GM18502 (cell line): ENCODE measurements around the gene VEPH1.

Experiments
- ATAC-seq: cut with Tn5 transposase; IDR thresholded peaks from one replicate; pipeline ENCODE4 v1.9.1; 2021; ENCODE audit warnings: mild to moderate bottlenecking; ENCODE audit not compliant: unreplicated experiment, poor library complexity

Gene VEPH1

DNA sequence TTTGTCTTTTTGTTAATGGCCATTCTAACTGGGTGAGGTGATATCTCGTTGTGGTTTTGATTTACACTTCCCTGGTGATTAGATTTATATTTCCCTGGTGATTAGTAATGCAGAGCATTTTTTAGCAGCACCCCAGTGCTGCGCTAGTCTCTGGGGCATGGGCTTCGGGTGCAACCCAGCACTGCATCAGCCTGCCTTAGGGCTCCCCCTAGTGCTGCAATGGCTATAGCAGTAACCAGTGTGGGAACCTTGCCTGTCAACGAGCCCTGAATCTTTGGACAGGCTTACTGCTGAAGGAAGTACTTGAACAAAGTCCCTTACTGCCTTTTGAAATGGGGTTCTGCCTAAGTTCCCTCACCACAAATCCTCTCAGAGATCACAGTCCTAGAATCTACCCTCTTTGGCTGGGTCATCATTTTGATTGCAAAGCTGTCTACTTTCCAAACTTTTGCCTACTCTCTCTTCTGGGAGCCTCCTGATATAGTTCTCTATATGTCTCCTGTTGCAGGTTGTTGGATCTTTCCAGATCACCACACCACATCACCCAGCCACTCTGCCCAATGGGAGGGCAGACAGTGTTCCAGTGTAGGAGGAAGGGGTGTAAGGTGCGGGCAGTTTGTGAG lies 264.0 kb downstream of the VEPH1 start:
- ATAC-seq = peak; percentile 100

DNA sequence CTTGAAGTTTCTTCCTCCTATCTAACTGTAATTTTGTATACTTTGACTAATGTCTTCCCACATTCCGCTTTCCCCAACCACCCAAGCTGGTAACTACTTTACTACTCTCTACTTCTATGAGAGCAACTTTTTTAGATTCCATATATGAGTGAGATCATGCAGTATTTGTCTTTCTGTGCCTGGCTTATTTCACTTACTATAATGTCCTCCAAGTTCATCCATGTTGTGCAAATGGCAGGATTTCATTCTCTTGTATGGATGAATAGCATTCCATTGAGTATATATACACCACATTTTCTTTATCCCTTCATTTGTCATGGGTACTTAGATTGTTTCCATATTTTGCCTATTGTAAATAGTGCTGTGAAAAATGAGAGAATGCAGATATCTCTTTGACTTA lies 264.8 kb downstream of the VEPH1 start:
- ATAC-seq = no peak

DNA sequence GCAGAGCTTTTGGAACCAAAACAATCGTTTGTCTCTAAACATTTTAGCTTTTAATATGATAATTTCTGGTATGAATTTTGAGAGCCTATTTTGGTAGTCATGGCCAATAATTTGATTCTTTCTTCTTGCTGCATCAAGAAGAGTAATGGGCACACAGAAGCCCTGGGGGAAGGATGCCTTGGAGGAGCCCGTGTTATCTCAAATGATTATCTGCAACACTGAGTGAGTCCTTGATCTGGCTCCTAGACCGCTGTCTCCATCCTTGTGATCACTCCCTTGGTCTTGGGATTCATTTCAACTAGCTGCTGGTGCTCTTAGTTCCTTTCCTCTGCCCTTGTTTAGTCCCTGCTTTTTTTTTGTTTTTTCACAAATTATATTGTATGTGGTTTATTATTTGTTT lies 265.3 kb downstream of the VEPH1 start:
- ATAC-seq = no peak

DNA sequence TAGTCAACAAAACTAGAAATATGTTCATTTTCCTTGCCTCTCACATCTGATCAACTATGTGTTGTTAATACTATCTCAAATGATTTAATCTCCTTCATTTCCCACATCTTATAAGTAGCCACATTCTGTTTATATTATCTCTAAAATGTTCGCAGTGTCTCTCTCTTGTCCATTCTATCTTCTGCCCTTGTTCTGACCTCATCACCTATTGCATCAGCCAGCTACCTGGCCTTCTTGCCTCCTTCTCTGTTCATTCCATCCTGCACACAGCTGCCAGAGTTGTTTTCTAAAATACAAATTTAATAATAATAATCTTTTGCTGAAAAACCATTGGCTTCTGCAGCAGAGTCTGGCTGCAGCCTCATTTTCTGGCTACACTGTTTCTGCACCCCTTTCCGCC lies 267.9 kb downstream of the VEPH1 start:
- no peak for ATAC-seq

DNA sequence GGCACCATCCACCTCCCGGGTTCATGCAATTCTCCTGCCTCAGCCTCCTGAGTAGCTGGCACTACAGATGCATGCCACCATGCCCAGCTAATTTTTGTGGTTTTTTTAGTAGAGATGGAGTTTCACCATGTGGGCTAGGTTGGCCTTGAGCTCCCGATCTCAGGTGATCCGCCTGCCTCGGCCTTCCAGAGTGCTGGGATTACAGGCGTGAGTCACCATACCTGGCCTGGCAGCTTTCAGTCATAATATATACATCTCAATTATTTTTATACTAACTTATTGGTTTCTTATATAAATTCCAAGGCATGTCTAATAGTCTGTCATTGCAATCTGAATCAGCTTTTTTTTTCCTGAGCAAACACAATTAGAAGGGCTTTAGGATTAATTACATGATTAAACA lies 269.3 kb downstream of the VEPH1 start:
- no peak for ATAC-seq

DNA sequence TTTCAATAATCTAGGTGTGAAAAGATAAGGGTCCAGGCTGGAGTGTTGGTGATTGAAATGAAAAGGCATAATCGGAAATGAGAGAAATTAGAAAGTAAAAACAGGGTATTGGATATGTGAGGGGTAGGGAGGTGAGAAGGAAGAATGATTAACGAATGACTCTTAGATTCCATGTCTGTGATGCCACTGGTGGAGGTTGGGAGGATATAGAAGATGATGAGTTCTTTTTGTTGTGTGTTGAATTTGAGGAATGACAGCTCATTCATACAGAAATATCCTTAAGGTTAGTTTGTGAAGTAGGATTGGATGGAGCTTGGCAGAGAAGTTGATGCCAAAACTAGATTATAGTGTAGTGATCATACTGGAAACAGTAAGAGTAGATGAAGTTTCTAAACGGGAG lies 271.1 kb downstream of the VEPH1 start:
- ATAC-seq = no peak

DNA sequence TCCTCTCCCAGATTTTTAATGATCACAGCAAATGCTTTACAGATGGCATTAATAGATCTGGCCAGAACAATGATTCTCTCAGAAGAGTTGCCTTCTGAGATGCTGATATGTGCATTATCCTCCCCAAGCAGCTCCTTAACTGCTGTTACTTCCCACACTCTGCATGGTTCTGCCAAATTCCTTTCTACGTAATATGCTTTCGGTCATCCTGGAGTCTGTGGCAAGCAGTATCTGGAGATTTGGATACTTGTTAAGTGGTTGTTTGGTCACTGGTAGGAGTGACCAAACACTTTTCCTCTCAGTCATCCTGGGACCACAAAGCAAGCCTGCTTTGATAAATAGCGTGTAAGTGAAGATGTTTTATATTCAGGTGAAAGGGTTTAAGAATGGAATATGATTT lies 272.1 kb downstream of the VEPH1 start:
- ATAC-seq = no peak

DNA sequence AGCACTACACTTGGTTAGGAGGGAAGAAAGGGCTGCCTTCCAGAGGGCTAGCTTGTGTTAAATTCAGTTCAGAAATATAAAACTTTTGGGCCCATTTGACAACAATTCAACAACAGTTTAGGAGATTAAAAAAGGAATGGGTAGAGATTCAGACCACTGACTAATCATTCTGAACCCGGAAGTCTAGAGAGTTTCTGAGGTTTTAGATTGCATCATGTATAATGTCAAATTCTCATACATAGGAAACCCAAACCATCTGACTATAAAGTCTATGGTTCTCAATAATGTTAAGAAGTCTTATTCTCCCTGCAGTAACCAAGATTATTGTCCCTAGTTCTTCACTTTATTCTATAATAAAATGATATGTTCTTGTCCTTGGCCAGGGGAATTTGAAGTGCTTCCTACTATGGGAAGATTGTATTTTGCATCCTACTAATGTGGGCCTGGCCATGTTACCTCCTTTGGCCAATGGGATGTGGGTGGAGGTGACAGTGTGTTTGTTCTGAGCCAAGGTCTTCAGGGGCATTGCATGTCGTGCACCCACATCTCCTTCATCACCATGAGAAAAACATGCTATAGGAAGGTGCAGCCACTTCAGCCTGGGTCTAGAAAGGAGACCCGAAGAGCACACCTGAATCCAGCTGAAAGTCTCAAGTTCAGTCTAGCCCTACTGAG lies 276.9 kb downstream of the VEPH1 start:
- ATAC-seq = peak; percentile 74

DNA sequence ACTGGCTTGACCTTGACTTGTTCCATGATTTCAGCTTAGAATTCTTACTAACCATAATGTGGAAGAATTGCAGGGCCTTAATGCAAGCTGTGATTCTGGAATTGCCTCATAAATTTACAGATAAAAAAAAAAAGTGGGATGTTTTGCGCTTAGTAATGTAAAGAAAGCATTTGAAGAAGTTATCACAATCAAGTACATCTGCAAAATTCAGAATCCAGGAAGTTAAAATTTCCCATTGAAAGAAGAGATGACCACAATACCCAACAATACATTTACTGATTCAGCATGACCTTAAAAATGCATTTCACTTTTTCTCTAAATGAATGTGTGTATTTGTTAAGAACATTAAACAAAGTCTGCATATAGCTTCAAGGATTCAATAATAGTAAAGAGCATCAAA lies 278.2 kb downstream of the VEPH1 start:
- no peak for ATAC-seq

DNA sequence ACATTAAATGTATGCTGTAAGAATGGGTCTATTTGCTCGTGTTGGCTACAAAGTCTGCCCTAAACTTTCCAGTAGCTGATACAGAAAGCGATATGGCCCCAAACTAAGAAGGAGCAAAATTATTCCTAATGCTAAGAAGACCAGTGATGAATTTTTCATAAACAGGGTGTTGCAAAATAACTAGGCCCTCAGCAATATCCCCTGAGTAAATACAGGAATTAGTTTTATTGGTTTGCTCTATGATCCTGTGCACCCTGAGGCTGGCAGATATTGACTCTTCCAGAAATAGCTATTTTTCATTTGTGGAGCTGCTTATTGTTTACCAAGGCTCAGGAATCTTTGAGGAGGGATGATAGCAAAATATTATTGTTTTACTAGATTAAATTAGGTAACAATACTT lies 282.3 kb downstream of the VEPH1 start:
- ATAC-seq = no peak

DNA sequence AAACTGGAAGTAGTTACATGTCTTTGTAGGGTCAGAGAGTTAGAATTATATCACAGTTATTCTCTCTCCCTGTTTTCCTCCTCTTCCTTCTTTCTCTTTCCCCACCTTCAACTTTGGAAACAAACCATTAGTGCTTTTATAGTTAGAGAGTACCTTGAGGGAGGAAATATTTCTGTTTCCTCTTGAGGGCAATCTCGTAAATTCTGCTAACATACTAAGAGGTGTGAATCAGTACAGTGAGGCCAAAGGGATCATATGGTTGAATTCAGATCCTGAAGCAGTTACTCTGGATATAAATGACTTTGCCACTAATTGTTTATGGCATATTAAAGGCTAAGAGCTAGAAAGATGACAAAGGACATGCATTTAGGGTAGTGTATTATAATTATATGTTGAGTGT lies 283.0 kb downstream of the VEPH1 start:
- no peak for ATAC-seq

DNA sequence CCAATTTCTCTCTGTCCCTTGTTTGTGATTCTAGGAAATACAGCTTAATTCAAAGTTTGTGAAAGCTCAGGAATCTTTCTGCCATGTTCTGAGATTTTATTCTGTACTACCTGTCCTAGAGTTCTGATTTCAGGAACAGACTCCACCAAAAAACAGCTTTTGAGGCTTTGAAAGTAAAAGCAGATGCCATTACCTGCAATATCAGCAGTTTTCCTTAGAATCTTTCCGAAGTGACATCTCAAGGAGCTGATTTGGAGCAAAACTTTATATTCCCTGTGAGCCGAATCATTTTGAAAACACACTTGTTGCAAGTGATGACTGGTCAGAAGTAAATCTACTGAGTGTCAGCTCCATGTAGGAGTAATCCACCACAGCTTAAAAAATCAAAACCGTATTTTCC lies 284.0 kb downstream of the VEPH1 start:
- no peak for ATAC-seq
